Heart left ventricle (tissue), 16 donors: ENCODE measurements around the gene BICC1. TPM values are rescaled to one million over a fixed set of nuclear protein-coding genes. Genes with fewer than 3 reads are reported as not detected.

Experiments used
- ATAC-seq, 4 donors: fragments of 200-7000 bp; cut with Tn5 transposase; one replicate each; pipeline ENCODE4 v1.9.1; 2020 to 2022; ENCODE audit warnings: moderate library complexity in 4 of 4, mild to moderate bottlenecking in 3 of 4, moderate number of reproducible peaks in 1 of 4
- DNase-seq, 5 donors: peaks; one replicate each; pipeline ENCODE4 v3.0.0-alpha.2; 2020
- H3K27ac ChIP-seq, 12 donors: fragments of 200-600 bp; sonication (generic) in 4 of 12; one replicate each; pipeline versions ENCODE4 v1.5.0 to v1.8.0; 2016 to 2022; ENCODE audit warnings: mild to moderate bottlenecking in 2 of 12
- H3K27me3 ChIP-seq, 9 donors: fragments of 200-600 bp; sonication (generic) in 2 of 9; one replicate each; pipeline versions ENCODE4 v1.5.1 to v1.8.0; 2016 to 2022; ENCODE audit warnings: mild to moderate bottlenecking in 3 of 9
- H3K36me3 ChIP-seq, 9 donors: fragments of 200-600 bp; sonication (generic) in 2 of 9; one replicate each; pipeline versions ENCODE4 v1.5.0 to v1.8.0; 2018 to 2022; ENCODE audit warnings: mild to moderate bottlenecking in 2 of 9
- H3K4me1 ChIP-seq, 12 donors: fragments of 200-600 bp; sonication (generic) in 4 of 12; one replicate each; pipeline versions ENCODE4 v1.5.0 to v1.8.0; 2016 to 2022; ENCODE audit warnings: mild to moderate bottlenecking in 3 of 12
- H3K4me3 ChIP-seq, 12 donors: fragments of 200-600 bp; sonication (generic) in 4 of 12; one replicate each; pipeline versions ENCODE4 v1.5.0 to v1.8.0; 2017 to 2022; ENCODE audit warnings: mild to moderate bottlenecking in 9 of 12, moderate library complexity in 4 of 12
- H3K9me3 ChIP-seq, 12 donors: fragments of 200-600 bp; sonication (generic) in 4 of 12; one replicate each; pipeline versions ENCODE4 v1.5.0 to v1.8.0; 2016 to 2022; ENCODE audit warnings: mild to moderate bottlenecking in 1 of 12
- POLR2A ChIP-seq, 2 donors: fragments of 450-650 bp; IDR thresholded peaks; one replicate each; pipeline ENCODE4 v1.6.1; 2017; ENCODE audit warnings: antibody characterized with exemption in 2 of 2, mild to moderate bottlenecking in 2 of 2, moderate library complexity in 2 of 2
- WGBS, 4 donors: extraction: QIAGEN DNeasy Blood & Tissue Kit in 2 of 4; methylation state at CpG; one replicate each; pipeline versions ENCODE4 v1.1.5 to v1.1.7; 2013 to 2018; 5-methylcytosine and 5-hydroxymethylcytosine counted together
- intact Hi-C, 10 donors: fragments of 100-400 bp; cut with DNase I; formaldehyde crosslinking; loops; one replicate each; pipeline versions ENCODE4 v1.11.1 to v1.14.2; 2022
- polyA plus RNA-seq, 2 donors: library from polyadenylated mRNA; stranded (reverse); fragments of 200-250 nt; gene quantifications; one replicate each; pipeline ENCODE4 v1.2.3, GENCODE V29; 2013
- total RNA-seq, 9 donors: library from RNA; depleted of rRNA in 2 of 9; stranded (reverse); fragments of >200 nt in 2 of 9; fragmentation: NEBNext Ultra II Directional in 3 of 9; extraction: Animal tissue kit (Norgen Biotek cat#: 25700) in 3 of 9; gene quantifications; one replicate each; pipeline versions ENCODE4 v1.1.0 to v1.2.4, GENCODE V29; 2016 to 2023
- TF ChIP-seq, protein P1 (sequence below), 12 donors: fragments of 200-600 bp; sonication (generic) in 4 of 12; IDR thresholded peaks; one replicate each; pipeline versions ENCODE4 v1.5.0 to v1.8.0; 2018 to 2022; ENCODE audit warnings: antibody characterized with exemption in 12 of 12, mild to moderate bottlenecking in 5 of 12
- donor health status: ischemic (EF 13 %, LVEDD 7.1; RV severe dilation, severe dysfunction).
- donor health status: healthy with polysubstance abuse.
- donor health status: DM: no; HTN: yes; CAD: no.
- donor health status: DM: no; HTN: no; CAD: no.
- donor health status: ischemic (EF 25% LVEDD 6.9; RV normal size, moderate dysfunction).
- donor health status: ischemic (EF 25% LVEDD 5.7; RV mildly dilated, moderate dysfunction).
- donor health status: healthy.
- donor health status: DM: yes; HTN: yes; CAD: no.
- donor health status: ischemic (EF 35%, LVEDD 5.7; RV mildly dilated, moderate dysfunction).
- donor health status: nonischemic (EF 11% LVEDD 7.7; RV severe dilation, severe dysfunction).
- donor health status: DM: yes; HTN: yes; CAD: no.
- donor health status: PGD.
- donor health status: ischemic (EF 29% LVEDD 5.4; RV normal size, mild dysfunction).
- donor health status: nonischemic (EF 23%, LVEDD 6.1; RV moderate dilation, normal function).

Gene BICC1
- total and polyA plus RNA-seq, 11 donors, result 1.6 to 18.7 (median 4.8) TPM

DNA sequence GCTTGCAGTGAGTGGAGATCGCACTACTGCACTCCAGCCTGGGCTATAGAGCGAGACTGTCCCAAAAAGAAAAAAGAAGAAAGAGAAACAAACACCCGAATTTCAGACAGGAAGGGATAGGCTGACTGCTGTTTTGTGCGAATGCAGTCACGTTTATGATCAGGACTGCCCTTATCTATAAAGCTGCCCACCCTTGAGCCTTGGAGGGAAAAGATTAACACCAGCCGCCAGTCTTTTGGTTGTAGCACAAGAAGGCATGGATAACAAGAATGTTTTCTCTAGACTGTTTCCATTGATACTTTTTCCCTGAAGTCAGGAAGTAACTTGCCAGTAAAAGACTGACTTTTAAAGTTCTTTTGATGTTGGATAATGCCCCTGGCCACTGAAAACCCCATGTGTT, 314.0 kb downstream of the BICC1 start:
- Histone ChIP-seq H3K36me3 (peaks cover 0 to 9% (median 0%) of the 10 kb centered on the region in 9 donors), H3K27ac (no peak overlapping the region), H3K27me3 (no peaks in the 10 kb centered on the region), H3K4me1 (peaks cover 0 to under 1% (median 0%) of the 10 kb centered on the region in 12 donors), H3K9me3 (no peaks in the 10 kb centered on the region), H3K4me3 (no peak overlapping the region)
- no peak for TF ChIP-seq POLR2A (IDR thresholded peaks at IDR 0.05)
- TF ChIP-seq, protein P1, sequence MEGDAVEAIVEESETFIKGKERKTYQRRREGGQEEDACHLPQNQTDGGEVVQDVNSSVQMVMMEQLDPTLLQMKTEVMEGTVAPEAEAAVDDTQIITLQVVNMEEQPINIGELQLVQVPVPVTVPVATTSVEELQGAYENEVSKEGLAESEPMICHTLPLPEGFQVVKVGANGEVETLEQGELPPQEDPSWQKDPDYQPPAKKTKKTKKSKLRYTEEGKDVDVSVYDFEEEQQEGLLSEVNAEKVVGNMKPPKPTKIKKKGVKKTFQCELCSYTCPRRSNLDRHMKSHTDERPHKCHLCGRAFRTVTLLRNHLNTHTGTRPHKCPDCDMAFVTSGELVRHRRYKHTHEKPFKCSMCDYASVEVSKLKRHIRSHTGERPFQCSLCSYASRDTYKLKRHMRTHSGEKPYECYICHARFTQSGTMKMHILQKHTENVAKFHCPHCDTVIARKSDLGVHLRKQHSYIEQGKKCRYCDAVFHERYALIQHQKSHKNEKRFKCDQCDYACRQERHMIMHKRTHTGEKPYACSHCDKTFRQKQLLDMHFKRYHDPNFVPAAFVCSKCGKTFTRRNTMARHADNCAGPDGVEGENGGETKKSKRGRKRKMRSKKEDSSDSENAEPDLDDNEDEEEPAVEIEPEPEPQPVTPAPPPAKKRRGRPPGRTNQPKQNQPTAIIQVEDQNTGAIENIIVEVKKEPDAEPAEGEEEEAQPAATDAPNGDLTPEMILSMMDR (IDR thresholded peaks at IDR 0.05), result no peak
- WGBS, 4 donors, result 39 to 61% (median 44%) methylated on average over 6 of the region's 6 CpGs
- intact Hi-C loops, result no loop called here
- DNase-seq (no peak), ATAC-seq (no peak)

DNA sequence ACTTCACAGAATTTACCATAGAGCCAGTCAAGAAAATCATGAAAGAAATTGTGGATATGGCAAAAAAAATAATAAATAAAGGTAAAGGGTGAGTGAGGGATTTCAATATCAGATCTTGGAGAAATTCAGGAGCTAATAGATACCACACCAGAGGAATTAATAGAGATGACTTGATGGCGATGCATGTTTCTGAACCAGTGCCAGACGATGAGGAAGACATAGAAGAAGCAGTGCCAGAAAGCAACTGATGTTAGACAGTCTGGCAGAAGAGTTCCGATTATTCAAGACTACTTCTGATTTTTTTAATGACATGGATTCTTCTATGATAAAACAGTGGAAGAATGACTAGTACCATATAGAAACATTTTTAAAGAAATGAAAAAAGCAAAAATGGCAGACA, 314.7 kb downstream of the BICC1 start:
- no peak for ATAC-seq
- intact Hi-C loops, result no loop called here
- Histone ChIP-seq H3K4me1 (no peaks in the 10 kb centered on the region), H3K4me3 (no peak overlapping the region), H3K9me3 (no peaks in the 10 kb centered on the region), H3K36me3 (peaks cover 0 to 9% (median 0%) of the 10 kb centered on the region in 9 donors), H3K27me3 (no peaks in the 10 kb centered on the region), H3K27ac (no peak overlapping the region)
- WGBS, 4 donors, result 85 to 92% (median 86%) methylated on average over 3 of the region's 3 CpGs
- no peak for DNase-seq
- no peak for TF ChIP-seq POLR2A (IDR thresholded peaks at IDR 0.05)
- TF ChIP-seq, protein P1 (IDR thresholded peaks at IDR 0.05), result no peak

DNA sequence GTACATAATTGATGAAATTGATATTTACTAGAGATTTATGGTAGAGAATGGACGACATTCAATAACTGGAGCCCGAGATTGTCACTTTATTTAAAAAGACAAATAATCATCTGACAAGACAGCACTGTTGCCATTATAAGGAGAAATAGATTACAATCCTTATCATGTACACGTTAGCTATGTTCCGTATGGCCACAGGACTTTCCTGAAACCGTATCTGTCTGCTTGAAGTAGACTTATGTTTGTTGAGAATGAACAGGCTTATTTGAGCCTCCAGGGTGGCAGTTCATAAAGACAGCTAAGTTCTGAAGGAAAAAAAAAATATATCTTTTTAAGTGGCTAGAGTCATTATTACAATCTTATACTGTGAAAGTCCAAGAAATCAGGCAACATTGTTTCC, 317.2 kb downstream of the BICC1 start:
- Histone ChIP-seq H3K9me3 (no peaks in the 10 kb centered on the region), H3K27me3 (no peaks in the 10 kb centered on the region), H3K36me3 (peaks cover 0 to 9% (median 0%) of the 10 kb centered on the region in 9 donors), H3K4me1 (peaks cover 0 to 10% (median 0%) of the 10 kb centered on the region in 12 donors), H3K4me3 (no peak overlapping the region), H3K27ac (no peak overlapping the region)
- TF ChIP-seq, protein P1 (IDR thresholded peaks at IDR 0.05), result no peak
- no peak for TF ChIP-seq POLR2A (IDR thresholded peaks at IDR 0.05)
- ATAC-seq, result no peak
- 81 to 87% (median 83%) methylated on average over 5 of the region's 5 CpGs for WGBS, 4 donors
- DNase-seq, result no peak
- intact Hi-C loops, result no loop called here

DNA sequence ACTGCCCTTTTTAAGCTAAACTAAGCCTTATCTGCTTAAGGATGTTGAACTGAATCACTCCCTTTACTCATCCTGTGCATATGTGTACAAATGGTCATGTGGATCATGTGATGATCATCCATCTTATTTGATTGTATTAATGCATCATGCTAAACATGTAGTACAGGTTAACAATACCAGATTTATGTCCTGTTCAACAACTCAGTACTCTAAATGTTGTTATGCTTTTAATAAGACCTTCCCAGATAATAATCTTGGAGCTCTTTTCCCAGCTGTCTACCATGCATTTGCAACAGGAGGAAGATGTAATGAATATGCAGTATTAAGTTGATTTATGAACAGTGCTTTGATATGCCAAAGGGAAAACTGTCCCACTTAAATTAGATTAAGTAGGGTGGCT, 318.0 kb downstream of the BICC1 start:
- ATAC-seq (no peak), DNase-seq (no peak)
- H3K27me3 ChIP-seq, result no peaks in the 10 kb centered on the region
- no peaks in the 10 kb centered on the region for H3K9me3 ChIP-seq
- H3K27ac ChIP-seq, result no peak overlapping the region
- intact Hi-C loops, result no loop called here
- peaks cover 0 to 5% (median 0%) of the 10 kb centered on the region in 9 donors for H3K36me3 ChIP-seq
- no peak overlapping the region for H3K4me3 ChIP-seq
- H3K4me1 ChIP-seq, result peaks cover 0 to 10% (median 0%) of the 10 kb centered on the region in 12 donors
- no peak for TF ChIP-seq POLR2A (IDR thresholded peaks at IDR 0.05)
- TF ChIP-seq, protein P1 (IDR thresholded peaks at IDR 0.05), result no peak
